CD4-positive, alpha-beta T cell treated with Interleukin-10 for 1 hour (primary cell): Measurements from ENCODE around the gene ATG9A.
"Not testable (repeated sequence)": the region's sequence is repeated elsewhere in the genome, so short reads cannot be mapped to it uniquely, and the experiment has no call there.

Source experiments
- DNase-seq: peaks from one replicate; pipeline ENCODE4 v3.0.0-alpha.2; 2020

The ATG9A gene

DNA sequence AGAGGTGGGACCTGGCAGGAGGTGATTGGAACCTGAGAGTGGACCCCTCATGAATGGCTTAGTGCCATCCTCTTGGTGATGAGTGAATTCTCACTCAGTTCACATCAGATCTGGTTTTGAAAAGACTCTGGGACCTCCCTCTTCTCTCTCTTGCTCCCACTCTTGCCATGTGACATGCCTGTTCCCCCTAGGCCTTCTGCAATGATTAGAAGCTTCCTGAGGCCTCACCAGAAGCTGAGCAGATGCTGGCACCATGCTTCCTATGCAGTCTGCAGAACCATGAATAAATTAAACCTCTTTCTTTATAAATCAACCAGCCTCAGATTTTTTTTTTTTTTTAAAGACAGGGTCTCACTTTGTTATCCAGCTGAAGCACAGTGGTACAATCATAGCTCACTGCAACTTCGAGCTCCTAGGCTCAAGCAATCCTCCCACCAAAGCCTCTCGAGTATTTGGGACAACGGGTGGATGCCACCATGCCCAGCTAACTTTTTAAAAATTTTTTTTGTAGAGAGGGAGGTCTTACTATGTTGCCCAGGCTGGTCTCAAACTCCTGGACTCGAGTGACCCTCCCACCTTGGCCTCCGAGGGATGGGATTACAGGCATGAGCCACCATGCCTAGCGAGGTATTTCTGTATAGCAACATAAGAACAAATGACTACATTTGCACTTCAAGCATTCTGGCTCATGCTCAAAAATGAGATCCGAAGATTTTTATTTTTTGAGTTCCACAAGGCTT, 24.8 kb downstream of the ATG9A start:
- no peak for DNase-seq

DNA sequence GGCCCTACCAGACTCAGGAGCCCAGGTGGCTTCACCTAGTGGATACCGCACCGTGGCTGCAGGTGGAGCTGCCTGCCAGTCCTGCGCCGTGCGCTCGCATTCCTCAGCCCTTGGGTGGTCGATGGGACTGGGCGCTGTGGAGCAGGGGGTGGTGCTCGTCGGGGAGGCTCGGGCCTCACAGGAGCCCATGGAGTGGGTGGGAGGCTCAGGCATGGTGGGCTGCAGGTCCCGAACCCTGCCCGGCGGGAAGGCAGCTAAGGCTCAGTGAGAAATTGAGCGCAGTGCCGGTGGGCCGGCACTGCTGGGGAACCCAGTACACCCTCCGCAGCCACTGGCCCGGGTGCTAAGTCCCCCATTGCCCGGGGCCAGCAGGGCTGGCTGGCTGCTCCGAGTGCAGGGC, 28.1 kb downstream of the ATG9A start:
- DNase-seq, result not testable (repeated sequence)

DNA sequence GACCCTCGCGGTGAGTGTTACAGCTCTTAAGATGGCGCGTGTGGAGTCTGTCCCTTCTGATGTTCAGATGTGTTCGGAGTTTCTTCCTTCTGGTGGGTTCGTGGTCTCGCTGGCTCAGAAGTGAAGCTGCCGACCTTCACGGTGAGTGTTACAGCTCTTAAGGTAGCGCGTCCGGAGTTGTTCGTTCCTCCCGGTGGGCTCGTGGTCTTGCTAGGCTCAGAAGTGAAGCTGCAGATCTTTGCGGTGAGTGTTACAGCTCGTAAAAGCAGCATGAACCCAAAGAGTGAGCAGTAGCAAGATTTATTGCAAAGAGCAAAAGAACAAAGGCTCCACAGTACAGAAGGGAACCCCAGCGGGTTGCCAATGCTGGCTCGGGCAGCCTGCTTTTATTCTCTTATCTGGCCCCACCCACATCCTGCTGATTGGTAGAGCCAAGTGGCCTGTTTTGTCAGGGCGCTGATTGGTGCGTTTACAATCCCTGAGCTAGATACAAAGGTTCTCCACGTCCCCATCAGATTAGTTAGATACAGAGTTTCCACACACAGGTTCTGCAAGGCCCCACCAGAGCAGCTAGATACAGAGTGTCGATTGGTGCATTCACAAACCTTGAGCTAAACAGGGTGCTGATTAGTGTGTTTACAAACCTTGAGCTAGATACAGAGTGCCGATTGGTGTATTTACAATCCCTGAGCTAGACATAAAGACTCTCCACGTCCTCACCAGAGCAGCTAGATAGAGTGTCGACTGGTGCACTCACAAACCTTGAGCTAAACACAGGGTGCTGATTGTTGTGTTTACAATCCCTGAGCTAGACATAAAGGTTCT, 28.7 kb downstream of the ATG9A start:
- DNase-seq, result peak; percentile 60

DNA sequence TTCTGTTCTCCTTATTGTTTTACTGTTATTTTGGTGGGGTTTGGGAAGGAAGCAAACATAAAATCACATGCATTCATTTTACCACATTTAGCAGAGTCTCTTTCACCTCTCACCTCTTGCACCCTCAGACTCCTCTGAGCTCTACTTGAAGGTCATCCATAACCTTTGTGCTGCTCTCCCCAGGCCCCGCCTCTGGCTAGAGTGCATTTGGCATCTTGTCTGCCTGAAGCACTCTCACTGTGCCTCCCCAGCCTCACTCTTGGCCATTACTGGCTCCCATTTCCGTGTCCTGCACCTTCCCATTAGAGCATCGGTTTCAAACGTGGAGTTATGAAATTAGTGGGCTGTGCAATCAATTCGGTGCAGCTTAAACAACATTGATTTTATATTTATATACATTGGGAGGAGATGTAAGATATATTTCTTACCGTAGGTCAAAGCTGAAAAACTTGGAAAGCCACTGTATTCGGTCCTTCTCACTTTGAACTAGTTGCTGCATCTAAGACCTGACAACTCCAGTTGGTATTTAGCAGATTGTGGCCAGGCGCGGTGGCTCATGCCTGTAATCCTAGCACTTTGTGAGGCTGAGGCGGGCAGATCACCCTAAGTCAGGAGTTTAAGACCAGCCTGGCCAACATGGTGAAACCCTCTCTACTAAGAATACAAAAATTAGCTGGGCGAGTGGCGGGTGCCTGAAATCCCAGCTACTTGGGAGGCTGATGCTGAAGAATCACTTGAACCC, 29.8 kb downstream of the ATG9A start:
- no peak for DNase-seq

DNA sequence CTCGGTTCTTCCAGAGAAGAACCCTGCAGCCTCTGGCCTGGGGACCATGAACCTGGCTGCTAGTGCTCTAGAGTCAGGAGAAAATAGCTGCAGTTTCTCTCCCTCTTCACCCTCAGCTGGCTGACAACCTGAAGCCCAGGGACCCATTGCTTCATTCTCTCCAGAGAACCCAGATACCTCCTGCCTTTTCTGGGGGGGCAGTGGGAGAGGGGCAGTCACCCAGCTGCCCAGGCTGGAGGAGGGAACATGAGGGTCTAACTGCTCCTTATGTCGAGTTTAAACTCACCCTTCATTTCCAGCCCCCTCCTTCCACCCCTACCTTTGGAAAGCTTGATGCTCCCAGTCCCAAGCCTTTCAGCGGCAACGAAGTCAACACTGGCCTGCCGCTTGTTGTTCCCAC, 30.5 kb downstream of the ATG9A start:
- no peak for DNase-seq

DNA sequence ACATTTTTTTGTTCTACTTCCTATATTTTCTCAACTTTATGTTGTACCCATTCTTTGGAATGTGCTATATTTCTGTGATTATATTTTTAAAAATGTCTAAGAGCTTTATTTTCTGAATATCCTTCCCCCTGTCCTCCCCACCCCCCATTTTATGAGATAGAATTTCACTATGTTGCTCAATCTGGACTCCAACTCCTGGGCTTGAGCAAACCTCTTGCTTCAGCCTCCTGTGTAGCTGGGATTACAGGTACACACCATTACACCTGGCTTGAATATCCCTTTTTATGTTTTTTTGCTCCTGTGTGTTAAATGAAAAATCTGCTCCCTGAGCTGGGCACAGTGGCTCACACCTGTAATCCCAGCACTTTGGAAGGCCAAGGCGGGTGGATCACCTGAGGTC, 32.0 kb downstream of the ATG9A start:
- DNase-seq, result no peak

DNA sequence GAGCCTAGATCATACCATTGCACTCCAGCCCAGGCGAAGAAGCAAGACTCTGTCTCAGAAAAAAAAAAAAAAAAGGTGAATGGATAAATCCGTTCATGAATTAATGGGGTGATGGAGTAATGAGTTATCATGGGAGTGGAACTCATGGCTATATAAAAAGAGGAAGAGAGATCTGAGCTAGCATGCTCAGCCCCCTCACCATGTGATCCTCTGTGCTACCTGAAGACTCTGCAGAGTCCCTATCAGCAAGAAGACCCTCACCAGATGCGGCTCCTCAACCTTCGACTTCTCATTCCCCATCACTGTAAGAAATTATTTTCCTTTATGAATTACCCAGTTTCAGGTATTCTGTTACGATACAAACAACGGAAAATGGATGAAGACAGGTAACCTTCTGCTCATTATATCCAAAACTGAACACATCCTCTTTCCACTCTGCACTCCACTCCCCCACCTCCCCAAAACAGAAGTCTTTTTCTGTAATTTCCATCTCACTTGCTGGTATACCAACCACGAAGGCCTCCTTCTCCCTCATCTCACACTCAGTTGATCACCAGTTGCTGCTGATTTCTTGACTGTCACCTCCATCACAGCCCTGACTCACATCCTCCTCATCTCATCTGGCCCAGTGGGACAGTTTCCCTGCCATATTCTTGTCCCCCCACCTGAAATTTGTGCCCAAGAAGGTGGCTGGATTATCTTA, 42.5 kb downstream of the ATG9A start:
- DNase-seq, result no peak

DNA sequence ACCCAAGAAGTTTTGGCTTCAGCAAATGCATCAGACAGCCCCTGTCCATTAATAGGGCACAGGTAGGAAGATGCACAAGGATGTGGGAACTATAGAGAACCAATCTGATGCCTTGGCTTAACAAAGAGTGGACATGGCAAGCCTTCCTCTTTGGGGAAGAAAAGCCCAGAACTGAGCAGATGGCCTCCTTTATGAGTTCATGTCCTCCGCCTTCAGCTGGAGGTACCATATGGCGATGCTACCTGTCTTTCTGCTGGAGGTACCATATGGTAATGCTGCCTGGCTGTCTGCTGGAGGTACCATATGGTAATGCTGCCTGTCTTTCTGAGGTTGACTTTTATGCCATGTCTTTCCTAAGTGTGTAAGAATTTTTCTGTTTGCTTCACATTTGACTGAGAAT, 45.3 kb downstream of the ATG9A start:
- no peak for DNase-seq

DNA sequence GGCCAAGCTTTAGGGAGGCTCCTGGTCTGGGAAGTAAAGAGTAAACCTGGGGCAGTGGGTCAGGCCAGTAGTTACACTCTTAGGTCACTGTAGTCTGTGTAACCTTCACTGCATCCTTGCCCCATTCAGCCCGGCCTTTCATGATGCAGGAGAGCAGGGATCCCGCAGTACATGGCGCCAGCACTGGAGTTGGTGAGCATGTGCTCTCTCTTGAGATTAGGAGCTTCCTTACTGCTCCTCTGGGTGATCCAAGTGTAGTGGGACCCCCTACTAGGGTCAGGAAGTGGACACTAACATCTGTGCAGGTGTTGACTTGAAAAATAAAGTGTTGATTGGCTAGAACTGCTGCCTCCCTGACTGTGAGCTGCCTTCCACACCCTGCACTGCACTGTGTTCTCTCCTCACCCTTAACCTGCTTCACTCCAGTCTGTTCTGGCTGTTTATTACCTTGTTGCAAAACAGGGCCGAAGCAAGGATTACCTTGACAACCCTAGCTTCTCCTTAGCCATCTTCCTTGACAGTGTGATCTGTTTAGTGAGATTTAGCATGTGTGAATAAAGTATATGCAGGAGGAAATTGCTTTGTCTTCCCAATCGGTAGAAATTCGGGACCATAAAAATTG, 46.2 kb downstream of the ATG9A start:
- DNase-seq, result no peak

DNA sequence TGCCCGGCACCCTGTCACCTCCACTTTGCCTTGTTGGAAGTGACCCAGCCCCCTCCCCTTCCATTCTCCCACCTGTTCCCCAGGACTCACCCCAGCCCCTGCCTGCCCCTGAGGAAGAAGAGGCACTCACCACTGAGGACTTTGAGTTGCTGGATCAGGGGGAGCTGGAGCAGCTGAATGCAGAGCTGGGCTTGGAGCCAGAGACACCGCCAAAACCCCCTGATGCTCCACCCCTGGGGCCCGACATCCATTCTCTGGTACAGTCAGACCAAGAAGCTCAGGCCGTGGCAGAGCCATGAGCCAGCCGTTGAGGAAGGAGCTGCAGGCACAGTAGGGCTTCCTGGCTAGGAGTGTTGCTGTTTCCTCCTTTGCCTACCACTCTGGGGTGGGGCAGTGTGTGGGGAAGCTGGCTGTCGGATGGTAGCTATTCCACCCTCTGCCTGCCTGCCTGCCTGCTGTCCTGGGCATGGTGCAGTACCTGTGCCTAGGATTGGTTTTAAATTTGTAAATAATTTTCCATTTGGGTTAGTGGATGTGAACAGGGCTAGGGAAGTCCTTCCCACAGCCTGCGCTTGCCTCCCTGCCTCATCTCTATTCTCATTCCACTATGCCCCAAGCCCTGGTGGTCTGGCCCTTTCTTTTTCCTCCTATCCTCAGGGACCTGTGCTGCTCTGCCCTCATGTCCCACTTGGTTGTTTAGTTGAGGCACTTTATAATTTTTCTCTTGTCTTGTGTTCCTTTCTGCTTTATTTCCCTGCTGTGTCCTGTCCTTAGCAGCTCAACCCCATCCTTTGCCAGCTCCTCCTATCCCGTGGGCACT, 46.9 kb downstream of the ATG9A start:
- DNase-seq, result no peak

DNA sequence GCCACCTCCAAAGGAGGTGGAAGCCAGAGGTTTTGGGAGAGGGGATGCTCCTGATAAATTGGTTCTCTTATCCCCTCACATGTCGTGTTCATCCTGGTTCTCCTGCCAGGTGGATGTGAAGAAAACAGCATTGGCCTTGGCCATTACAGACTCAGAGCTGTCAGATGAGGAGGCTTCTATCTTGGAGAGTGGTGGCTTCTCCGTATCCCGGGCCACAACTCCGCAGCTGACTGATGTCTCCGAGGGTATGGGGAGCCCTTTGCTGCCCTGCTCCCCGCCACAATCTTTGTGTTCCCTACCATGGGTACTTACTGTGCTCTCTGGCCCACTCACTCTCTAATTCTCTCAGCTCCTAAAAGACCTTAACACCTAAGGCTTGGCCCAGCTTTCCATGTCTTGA, 47.9 kb downstream of the ATG9A start:
- no peak for DNase-seq

DNA sequence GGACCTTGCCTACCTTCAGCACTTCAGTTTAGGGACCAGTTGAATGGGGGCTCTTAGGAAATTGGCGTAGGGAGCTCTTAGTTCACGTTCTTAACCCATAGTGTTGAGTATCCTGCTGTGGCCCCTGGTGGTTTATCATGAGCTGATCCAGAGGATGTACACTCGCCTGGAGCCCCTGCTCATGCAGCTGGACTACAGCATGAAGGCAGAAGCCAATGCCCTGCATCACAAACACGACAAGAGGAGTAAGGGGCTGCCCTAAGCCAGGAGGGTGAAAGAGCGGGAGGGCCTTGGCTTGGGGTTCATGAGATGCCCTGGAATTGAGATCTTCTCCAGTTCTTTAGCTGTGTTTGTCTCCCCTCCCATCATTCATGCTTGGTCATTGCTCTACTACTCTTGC, 48.5 kb downstream of the ATG9A start:
- DNase-seq, result no peak

DNA sequence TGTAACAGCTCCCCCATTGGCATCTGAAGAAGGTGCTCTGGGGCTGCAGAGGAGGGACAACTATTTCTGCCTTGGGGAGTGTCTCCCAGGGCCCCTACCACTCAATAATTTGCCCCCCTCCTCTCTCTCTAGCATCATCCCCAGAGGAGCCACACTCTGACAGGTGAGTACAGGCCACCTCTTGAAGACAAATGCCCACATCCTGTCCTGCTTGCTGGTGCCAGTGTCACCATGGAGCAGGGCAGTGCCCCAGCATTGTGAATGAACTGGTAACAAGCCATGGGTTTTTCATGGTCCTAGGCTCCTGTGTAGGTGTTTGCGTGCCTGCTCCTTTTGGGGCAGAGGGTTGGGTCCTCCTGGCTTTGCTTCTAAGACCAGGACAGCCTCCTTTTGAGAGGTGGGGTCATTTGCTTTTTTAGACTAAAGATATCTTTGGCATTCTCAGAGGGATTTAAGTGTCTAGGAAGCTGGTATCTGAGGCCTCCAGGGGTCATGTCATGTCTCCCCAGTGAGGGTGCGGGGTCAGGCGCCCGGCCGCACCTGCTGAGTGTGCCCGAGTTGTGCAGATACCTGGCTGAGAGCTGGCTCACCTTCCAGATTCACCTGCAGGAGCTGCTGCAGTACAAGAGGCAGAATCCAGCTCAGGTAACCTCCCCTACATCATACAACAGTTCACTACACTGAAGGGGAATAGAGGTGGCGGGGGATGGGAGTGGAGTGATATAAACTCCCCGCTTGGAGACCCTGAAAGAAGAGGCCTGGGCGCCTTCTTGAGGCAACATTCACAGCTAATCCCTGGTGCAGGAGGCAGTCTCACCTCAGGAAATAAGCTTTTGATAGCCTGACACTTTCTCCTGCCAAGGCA, 49.6 kb downstream of the ATG9A start:
- no peak for DNase-seq

DNA sequence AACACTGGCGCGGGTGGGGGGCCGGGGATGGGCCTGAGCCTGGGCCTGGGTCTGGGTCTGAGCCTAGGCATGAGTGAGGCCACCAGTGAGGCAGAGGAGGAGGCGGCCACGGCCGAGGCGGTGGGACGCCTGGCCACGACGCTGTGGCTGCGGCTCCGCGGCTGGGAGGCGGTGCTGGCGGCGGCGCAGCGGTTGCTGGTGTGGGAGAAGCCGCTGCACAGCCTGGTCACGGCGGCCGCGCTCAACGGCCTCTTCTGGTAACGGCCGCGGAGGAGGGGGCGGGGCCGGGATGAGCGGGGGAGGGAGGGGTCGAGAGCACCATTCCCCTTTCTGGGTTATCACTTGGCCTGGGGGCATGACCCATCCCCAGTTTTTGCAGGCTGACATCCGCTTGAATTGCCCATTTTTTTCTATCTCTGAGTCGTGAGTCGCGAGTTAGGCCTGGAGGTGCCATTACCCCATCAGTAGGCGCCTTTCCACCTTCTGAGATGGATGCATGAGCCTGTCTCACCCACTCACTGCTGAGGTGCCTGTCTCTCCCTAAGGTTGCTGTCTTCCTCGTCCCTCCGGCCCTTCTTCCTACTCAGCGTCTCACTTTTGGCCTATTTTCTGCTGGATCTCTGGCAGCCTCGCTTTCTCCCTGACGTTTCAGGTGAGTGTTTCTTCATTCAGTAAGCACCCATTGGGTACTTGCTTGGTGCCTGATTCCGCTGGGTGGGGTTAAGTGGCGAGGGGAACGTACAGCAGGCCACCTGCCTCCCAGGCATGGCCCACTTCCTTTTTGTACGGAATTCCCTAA, 50.9 kb downstream of the ATG9A start:
- no peak for DNase-seq

DNA sequence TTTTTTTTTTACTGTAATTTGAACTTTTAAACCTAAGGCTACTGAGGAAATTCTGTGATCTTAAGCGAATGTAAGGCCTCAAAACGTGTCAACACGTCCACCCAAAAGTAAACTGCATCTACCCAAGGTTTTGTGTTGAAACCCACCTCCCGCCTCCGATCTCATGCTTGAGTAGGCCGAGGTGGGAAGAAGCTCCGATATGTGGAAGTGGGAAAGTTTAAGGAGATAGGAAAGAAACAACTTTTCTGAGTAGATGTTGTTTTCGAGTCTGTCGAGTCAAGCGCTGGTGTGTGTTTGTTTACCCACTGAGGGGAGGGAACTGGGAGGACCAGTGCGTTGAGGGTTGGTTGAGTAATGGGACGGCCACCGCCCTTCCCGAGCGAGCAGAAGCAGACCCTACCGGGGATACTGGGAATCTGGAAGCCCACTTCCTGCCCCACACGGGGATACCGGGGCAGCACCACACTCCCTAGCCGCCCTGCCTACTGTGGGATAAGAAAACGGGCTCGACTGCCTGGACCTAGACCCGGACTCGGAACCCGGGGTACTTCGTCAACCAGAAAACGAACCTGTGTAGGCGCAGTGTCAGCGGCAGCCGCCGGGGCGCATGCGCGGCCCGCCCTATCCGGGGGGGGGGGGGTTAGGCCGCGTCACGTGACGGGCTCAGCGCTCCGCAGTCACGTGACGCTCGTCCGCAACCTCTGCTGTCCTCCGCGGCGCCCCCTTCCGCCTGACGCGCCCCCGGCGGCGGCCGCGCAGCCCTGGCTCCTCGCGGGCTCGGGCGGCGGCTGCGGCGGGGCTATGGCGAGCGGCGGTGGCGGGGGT, 51.7 kb downstream of the ATG9A start, which contains the start of gene RETREG2:
TSS of gene RETREG2 (plus strand) at position 724 of the 825 bp plus-strand sequence. CDS start at position 802, 78 bp downstream.
- DNase-seq, result peak; percentile 89

DNA sequence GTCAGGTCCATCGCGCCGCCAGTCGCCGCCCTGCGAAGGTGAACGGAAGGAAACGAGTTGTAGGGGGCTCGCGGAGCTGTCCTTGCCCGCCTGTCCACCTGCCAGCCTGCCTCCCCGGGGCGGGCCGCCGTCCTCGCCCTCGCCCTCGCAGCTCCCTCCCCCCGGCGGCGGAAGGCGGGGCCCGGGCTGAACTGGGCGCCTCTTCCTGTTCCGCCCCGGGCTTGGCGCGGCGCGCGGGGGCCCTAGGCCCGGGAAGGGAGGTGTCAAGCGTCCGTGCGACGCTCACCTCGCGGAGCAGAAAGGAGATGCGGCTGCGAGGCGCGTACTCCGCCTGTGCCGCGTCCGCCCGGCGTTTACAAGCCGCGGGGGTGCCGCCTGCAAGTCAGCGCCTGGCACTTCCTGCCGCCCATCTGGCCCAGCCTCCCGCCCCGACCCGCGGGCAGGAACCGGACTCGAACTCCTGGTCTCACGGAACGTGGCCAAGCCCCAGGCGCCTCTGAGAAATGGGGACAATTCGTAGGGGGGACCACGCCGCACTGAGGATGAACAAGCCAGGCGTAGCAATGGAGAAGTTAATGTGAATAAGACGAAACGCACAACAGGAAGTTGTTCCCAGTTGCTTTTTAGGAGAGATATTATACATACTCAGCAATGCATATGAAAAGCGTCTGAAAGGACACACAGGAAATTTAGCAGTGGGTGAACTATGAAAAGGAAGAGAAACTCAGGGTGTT, 52.5 kb downstream of the ATG9A start, which contains the start of gene CNPPD1:
TSS of gene CNPPD1 (minus strand) at position 108 of the 734 bp plus-strand sequence. CDS start at position 11, 97 bp downstream.
- peak; percentile 89 for DNase-seq

DNA sequence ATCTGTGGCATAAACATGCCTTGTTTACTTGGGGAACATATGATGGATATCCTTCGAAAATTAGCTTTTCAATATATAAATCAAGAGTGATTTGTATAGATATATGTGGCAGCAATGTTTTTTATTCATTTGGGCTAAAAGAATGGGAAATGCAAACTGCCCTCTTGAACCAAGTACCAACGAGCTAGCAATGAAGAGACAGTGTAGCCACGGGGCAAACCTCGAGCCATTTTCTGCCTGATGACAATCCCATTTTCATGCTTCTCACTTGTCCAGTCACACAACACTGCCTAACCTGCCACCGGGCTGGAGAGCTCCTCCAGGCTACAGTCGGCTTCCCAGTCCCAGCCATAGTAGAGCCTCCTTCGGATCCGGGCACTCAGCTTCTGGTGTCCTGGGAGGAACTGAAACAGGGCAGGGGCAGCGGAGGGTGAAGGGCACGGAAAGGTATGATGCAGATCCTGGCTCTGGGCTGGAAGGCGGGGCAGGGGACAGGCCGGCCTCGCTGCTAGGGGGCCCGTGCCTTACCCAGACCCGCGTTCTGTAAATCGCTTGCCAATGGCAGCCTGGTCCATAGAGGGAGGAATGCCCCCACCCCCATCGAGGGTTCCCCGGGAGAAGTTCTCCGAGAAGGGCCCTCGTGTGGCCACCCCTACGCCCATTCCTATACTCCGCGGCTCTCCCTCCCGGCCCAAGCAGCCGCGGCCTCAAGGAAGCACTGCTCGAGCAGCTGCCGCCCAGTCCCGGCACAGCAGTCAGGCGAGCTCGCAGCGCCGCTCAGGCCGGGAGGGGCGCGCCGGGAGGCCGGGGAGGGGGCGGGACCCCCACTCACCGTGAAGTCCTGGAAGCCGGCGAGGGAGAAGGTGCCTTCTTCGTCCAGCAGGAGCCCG, 53.3 kb downstream of the ATG9A start:
- peak; percentile 34 for DNase-seq
